Activated CD4-positive, alpha-beta memory T cell treated with anti-CD3 and anti-CD28 coated beads, Interleukin-2, amount 10 ng/mL, durations not matched to agents 7 days and 5 days (primary cell): ENCODE results near the gene SLC16A6. TPM values are rescaled to one million over a fixed set of nuclear protein-coding genes. Genes with fewer than 3 reads are reported as not detected.
A peak's percentile ranks its signal among the peaks of the same experiment; 100 is the strongest.
"Not testable (repeated sequence)": the region's sequence is repeated elsewhere in the genome, so short reads cannot be mapped to it uniquely, and the experiment has no call there.

Experiments
- CTCF ChIA-PET: fragments of 350-600 bp; sonication (Branson Sonifier 250); formaldehyde crosslinking; loops from one replicate; lab custom pipeline; 2021; ENCODE audit warnings: antibody characterized with exemption, inconsistent platforms; lab: Charles Lee
- POLR2A ChIA-PET: fragments of 350-600 bp; sonication (Branson Sonifier 250); formaldehyde crosslinking; loops from one replicate; lab custom pipeline; 2021; ENCODE audit warnings: antibody characterized with exemption; lab: Charles Lee
- DNase-seq: peaks from one replicate; pipeline ENCODE4 v3.0.0-alpha.2; 2020
- H3K27ac Mint-ChIP-seq: one replicate; pipeline ENCODE4 v1.8.0; 2021; ENCODE audit warnings: mild to moderate bottlenecking, mixed read lengths
- H3K27me3 Mint-ChIP-seq: one replicate; pipeline ENCODE4 v1.8.0; 2021; ENCODE audit warnings: mixed read lengths
- H3K36me3 Mint-ChIP-seq: one replicate; pipeline ENCODE4 v1.8.0; 2021; ENCODE audit warnings: low read depth, mixed read lengths
- H3K4me1 Mint-ChIP-seq: one replicate; pipeline ENCODE4 v1.8.0; 2021; ENCODE audit warnings: mixed read lengths
- H3K4me3 Mint-ChIP-seq: one replicate; pipeline ENCODE4 v1.8.0; 2021; ENCODE audit warnings: mild to moderate bottlenecking, mixed read lengths
- H3K9me3 Mint-ChIP-seq: one replicate; pipeline ENCODE4 v1.8.0; 2021; ENCODE audit warnings: mixed read lengths
- total RNA-seq, 2 experiments: library from RNA; stranded (reverse); gene quantifications; one replicate each; pipeline ENCODE4 v1.2.3, GENCODE V29; 2021

Gene SLC16A6
- total RNA-seq, 2 experiments from 2014 or later = 10.4 to 10.8 TPM

DNA sequence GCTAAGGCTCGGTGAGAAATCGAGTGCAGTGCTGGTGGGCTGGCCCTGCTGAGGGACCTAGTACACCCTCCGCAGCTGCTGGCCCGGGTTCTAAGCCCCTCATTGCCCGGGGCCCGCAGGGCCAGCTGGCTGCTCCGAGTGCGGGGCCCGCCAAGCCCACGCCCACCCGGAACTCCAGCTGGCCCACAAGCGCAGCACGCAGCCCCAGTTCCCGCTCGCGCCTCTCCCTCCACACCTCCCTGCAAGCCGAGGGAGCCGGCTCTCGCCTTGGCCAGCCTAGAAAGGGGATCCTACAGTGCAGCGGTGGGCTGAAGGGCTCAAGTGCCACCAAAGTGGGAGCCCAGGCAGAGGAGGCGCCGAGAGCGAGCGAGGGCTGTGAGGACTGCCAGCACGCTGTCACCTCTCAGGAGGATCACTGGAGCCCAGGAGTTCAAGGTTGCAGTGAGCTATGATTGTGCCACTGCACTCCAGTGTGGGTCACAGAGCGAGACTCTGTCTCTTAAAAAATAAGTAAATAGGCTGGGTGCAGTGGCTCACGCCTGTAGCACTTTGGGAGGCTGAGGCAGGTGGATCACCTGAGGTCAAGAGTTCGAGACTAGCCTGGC lies 18.2 kb upstream of the SLC16A6 start:
- Mint-ChIP-seq H3K36me3 (peaks cover 15% of the 10 kb centered on the region), H3K4me1 (peaks cover 49% of the 10 kb centered on the region)
- H3K27me3 Mint-ChIP-seq, H3K27ac Mint-ChIP-seq, H3K9me3 Mint-ChIP-seq, DNase-seq, H3K4me3 Mint-ChIP-seq: not testable (repeated sequence)
- ChIA-PET CTCF (interaction anchor here (0.7 to 2.1 kb wide), 3 partner anchors 13 to 123 kb away, joined by 3 to 10 read pairs (median 10); no protein-coding TSS in a partner anchor), POLR2A (interaction anchor here (0.9 to 9.4 kb wide), 5 partner anchors 10 to 41 kb away, joined by 3 to 74 read pairs (median 4); partner anchors contain the start of genes ARSG and SLC16A6)

DNA sequence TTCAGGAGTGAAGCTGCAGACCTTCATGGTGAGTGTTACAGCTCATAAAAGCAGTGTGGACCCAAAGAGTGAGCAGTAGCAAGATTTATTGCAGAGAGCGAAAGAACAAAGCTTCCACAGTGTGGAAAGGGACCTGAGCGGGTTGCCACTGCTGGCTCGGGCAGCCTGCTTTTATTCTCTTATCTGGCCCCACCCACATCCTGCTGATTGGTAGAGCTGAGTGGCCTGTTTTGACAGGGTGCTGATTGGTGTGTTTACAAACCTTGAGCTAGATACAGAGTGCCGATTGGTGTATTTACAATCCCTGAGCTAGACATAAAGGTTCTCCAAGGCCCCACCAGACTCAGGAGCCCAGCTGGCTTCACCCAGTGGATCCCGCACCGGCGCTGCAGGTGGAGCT lies 17.6 kb upstream of the SLC16A6 start:
- CTCF ChIA-PET = interaction anchor here (2.1 kb wide), 1 partner anchor 12 kb away, joined by 10 read pairs; no protein-coding TSS in a partner anchor
- POLR2A ChIA-PET = interaction anchor here (1.4 to 1.7 kb wide), 3 partner anchors 11 to 42 kb away, joined by 3 to 8 read pairs (median 4); partner anchors contain the start of genes ARSG and SLC16A6
- Mint-ChIP-seq H3K36me3 (peaks cover 15% of the 10 kb centered on the region), H3K4me1 (peaks cover 43% of the 10 kb centered on the region)
- DNase-seq, H3K9me3 Mint-ChIP-seq, H3K27me3 Mint-ChIP-seq, H3K4me3 Mint-ChIP-seq, H3K27ac Mint-ChIP-seq: not testable (repeated sequence)

GRCh38 chr17:68307443-68307842 lies 16.5 kb upstream of the SLC16A6 start:
- H3K4me1 Mint-ChIP-seq = peaks cover 40% of the 10 kb centered on the region
- DNase-seq = no peak
- H3K27ac Mint-ChIP-seq = no peak overlapping the region
- no peaks in the 10 kb centered on the region for H3K27me3 Mint-ChIP-seq
- ChIA-PET CTCF (interaction anchor here (1.3 kb wide), 1 partner anchor 10 kb away, joined by 4 read pairs; no protein-coding TSS in a partner anchor), POLR2A (interaction anchor here (0.7 to 1.7 kb wide), 2 partner anchors 10 to 16 kb away, joined by 4 to 8 read pairs; partner anchors contain the start of genes ARSG and SLC16A6)
- H3K9me3 Mint-ChIP-seq = no peaks in the 10 kb centered on the region
- peaks cover 15% of the 10 kb centered on the region for H3K36me3 Mint-ChIP-seq
- H3K4me3 Mint-ChIP-seq = no peak overlapping the region

DNA sequence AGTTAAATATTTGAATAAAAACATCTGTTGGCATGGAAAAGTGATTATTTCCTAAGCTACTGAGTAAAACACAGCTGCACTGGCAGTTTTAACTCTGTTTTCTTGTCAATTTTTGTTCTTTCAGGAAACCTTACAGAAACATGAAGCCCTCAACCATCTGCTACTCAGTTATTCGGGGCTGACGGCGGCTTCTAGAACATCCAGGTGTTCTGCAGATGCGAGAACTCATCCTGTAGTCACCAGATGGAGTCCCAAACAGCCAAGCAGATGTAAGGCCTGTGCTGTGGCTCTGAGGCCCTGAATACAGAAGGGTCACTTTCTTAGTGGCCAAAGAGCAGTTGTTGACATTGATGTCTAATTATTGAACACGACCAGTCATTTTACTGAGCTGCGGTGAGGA lies 15.9 kb upstream of the SLC16A6 start:
- DNase-seq = no peak
- no peak overlapping the region for H3K27ac Mint-ChIP-seq
- H3K27me3 Mint-ChIP-seq = no peaks in the 10 kb centered on the region
- H3K4me3 Mint-ChIP-seq = no peak overlapping the region
- ChIA-PET CTCF (interaction anchor here (1.3 kb wide), 1 partner anchor 10 kb away, joined by 4 read pairs; no protein-coding TSS in a partner anchor), POLR2A (interaction anchor here (1.3 to 1.5 kb wide), 2 partner anchors 8 to 10 kb away, joined by 3 read pairs; no protein-coding TSS in a partner anchor)
- H3K4me1 Mint-ChIP-seq = peaks cover 40% of the 10 kb centered on the region
- H3K36me3 Mint-ChIP-seq = peaks cover 12% of the 10 kb centered on the region
- no peaks in the 10 kb centered on the region for H3K9me3 Mint-ChIP-seq

DNA sequence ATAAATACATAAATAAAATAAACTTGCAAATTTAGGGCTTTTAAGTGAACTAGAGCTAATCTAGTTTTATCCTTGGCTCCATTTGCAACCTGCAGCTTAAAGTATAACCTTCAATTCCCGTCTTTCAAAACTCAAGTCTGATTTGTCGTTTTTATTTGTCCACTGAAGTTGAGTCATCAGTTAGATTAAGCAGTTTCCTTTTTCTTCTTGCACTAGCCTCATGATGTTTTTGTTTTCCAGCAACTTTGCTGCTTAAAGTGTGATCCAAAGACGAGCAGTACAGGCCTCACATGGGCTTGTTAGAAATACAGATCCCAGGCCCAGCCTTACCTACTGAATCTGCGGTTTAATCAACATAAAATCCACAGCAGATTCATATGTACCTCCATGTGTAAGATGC lies 14.2 kb upstream of the SLC16A6 start:
- DNase-seq = no peak
- ChIA-PET POLR2A (interaction anchor here (2.2 kb wide), 1 partner anchor 13 kb away, joined by 7 read pairs; no protein-coding TSS in a partner anchor), CTCF (interaction anchor here (0.7 to 0.8 kb wide), 2 partner anchors 126 to 131 kb away, joined by 3 to 4 read pairs; no protein-coding TSS in a partner anchor)
- Mint-ChIP-seq H3K4me3 (no peak overlapping the region), H3K4me1 (peaks cover 30% of the 10 kb centered on the region), H3K27ac (no peak overlapping the region), H3K27me3 (no peaks in the 10 kb centered on the region), H3K9me3 (no peaks in the 10 kb centered on the region), H3K36me3 (peaks cover 12% of the 10 kb centered on the region)

DNA sequence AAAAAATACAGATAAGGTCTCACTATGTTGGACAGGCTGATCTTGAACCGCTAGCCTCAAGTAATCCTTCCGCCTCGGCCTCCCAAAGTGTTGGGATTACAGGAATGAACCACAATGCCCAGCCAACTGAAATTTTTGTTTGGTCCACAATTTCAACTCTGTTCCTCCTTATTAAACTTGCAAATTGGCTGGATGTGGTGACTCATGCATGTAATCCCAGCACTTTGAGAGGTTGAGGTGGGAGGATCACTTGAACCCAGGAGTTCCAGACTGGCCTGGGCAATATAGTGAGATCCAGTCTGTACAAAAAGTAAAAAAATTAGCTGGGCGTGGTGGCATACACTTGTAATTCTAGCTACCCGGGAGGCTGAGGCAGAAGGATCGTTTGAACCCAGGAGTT lies 13.8 kb upstream of the SLC16A6 start:
- Mint-ChIP-seq H3K36me3 (peaks cover 12% of the 10 kb centered on the region), H3K27ac (no peak overlapping the region), H3K4me1 (peaks cover 28% of the 10 kb centered on the region), H3K9me3 (no peaks in the 10 kb centered on the region), H3K4me3 (no peak overlapping the region), H3K27me3 (no peaks in the 10 kb centered on the region)
- no peak for DNase-seq
- ChIA-PET POLR2A (interaction anchor here (2.2 kb wide), 1 partner anchor 13 kb away, joined by 7 read pairs; no protein-coding TSS in a partner anchor), CTCF (interaction anchor here (0.7 to 0.8 kb wide), 2 partner anchors 127 to 131 kb away, joined by 3 to 4 read pairs; no protein-coding TSS in a partner anchor)

DNA sequence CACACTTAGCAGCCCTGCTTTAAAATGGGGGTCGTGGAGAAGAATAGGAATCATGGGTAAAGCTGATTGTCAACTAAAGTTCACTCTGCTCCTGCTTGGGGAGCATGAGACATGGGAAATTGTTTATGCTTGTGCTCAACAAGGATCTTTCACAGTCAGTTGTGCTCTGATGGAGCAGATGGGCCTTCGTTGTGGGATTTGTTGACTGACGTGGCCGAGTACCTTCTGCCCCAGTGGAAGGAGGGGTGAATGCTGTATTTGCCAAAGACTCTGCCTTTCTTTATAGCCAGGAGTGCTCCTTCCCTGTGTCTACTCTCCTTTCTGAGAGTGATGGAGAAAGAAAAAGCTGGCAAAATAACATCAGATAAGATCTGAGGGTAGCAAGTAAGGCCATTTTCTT lies 11.7 kb upstream of the SLC16A6 start:
- H3K4me3 Mint-ChIP-seq = no peak overlapping the region
- no peaks in the 10 kb centered on the region for H3K27me3 Mint-ChIP-seq
- H3K4me1 Mint-ChIP-seq = peaks cover 39% of the 10 kb centered on the region
- H3K9me3 Mint-ChIP-seq = no peaks in the 10 kb centered on the region
- DNase-seq = no peak
- ChIA-PET POLR2A (interaction anchor here (1.1 kb wide), 1 partner anchor 54 kb away, joined by 4 read pairs; the partner anchor contains the start of gene AMZ2), CTCF (interaction anchor here (1.4 kb wide), 1 partner anchor 10 kb away, joined by 3 read pairs; no protein-coding TSS in a partner anchor)
- peaks cover 9% of the 10 kb centered on the region for H3K36me3 Mint-ChIP-seq
- no peak overlapping the region for H3K27ac Mint-ChIP-seq

GRCh38 chr17:68302066-68302564 lies 11.2 kb upstream of the SLC16A6 start:
- CTCF ChIA-PET = interaction anchor here (0.6 to 1.4 kb wide), 2 partner anchors 10 to 292 kb away, joined by 3 read pairs; no protein-coding TSS in a partner anchor

DNA sequence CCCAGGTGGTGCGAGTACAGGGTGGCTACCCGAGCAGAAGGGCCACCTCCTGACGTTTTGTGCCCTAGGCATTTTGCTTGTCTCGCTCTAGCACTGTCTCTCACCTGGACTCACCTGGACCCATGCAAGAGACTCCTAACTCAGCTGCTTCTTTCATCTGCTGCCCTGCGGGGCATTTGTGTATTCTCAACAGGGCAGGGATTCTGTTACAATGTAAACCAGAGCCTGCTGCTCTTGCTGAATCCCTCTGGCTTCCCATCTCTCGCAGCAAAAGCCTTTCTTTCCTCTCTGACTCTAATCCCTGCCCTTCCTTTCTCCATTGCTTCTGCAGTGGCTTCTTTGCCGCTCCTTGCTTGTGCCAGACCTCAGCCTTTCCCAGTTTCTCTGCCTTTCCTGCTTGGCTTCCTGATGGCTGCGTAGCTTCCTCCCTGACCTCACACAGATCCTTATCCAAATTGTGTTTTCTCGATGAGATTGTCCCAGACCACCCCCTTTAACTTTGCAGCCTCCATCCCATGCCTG lies 10.6 kb upstream of the SLC16A6 start:
- ChIA-PET CTCF (no interaction called here), POLR2A (interaction anchor here (1.1 kb wide), 1 partner anchor 53 kb away, joined by 4 read pairs; the partner anchor contains the start of gene AMZ2)
- Mint-ChIP-seq H3K9me3 (no peaks in the 10 kb centered on the region), H3K27me3 (no peaks in the 10 kb centered on the region), H3K4me1 (peaks cover 48% of the 10 kb centered on the region), H3K36me3 (no peaks in the 10 kb centered on the region), H3K4me3 (no peak overlapping the region), H3K27ac (no peak overlapping the region)
- DNase-seq = no peak

More at GRCh38 chr17:68302066-68302564, 11.2 kb upstream of the SLC16A6 start:
- POLR2A ChIA-PET = interaction anchor here (1.1 kb wide), 1 partner anchor 54 kb away, joined by 4 read pairs; the partner anchor contains the start of gene AMZ2
- H3K4me3 Mint-ChIP-seq = no peak overlapping the region
- H3K4me1 Mint-ChIP-seq = peaks cover 42% of the 10 kb centered on the region
- no peaks in the 10 kb centered on the region for H3K9me3 Mint-ChIP-seq
- H3K36me3 Mint-ChIP-seq = peaks cover 4% of the 10 kb centered on the region
- no peak overlapping the region for H3K27ac Mint-ChIP-seq
- DNase-seq = no peak
- H3K27me3 Mint-ChIP-seq = no peaks in the 10 kb centered on the region

DNA sequence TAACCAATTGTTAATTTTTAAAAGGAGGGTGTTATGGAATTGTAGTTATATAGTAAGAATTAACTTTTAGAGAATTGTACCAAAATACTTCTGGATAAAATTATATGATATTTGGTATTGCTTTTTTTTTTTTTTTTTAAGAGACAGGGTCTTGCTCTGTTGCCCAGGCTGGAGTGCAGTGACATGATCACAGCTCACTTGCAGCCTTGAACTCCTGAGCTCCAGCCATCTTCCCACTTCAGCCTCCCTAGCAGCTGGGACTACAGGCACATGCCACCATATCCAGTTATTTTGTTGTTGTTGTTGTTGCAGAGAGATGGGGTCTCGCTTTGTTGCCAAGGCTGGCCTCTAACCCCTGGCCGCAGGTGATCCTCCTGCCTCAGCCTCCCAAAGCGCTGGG lies 8.9 kb upstream of the SLC16A6 start:
- no peak for DNase-seq
- H3K36me3 Mint-ChIP-seq = peaks cover 3% of the 10 kb centered on the region
- ChIA-PET POLR2A (interaction anchor here (1.1 kb wide), 1 partner anchor 8 kb away, joined by 5 read pairs; the partner anchor contains the start of gene ARSG), CTCF (interaction anchor here (0.7 to 1.4 kb wide), 2 partner anchors 19 to 99 kb away, joined by 3 read pairs; no protein-coding TSS in a partner anchor)
- no peaks in the 10 kb centered on the region for H3K27me3 Mint-ChIP-seq
- no peak overlapping the region for H3K27ac Mint-ChIP-seq
- H3K4me1 Mint-ChIP-seq = peaks cover 57% of the 10 kb centered on the region
- no peaks in the 10 kb centered on the region for H3K9me3 Mint-ChIP-seq
- no peak overlapping the region for H3K4me3 Mint-ChIP-seq

DNA sequence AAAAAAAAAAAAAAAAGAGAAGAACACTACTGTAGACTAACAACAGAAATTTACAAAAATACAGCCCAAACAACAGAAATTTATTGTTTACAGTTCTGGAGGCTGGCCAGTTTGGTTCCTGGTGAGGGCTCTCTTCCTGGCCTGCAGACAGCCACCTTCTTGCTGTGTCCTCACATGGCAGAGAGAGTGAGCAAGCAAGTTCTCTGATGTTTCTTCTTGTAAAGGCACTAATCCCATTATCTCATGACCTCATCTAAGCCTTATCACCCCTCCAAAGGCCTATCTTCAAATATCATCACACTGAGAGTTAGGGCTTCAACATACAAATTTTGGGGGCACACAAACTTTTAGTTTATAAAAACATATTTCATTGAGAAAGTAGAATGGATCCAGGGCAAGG lies 7.7 kb upstream of the SLC16A6 start:
- DNase-seq = no peak
- Mint-ChIP-seq H3K36me3 (peaks cover 6% of the 10 kb centered on the region), H3K27me3 (no peaks in the 10 kb centered on the region), H3K27ac (no peak overlapping the region), H3K4me3 (no peak overlapping the region), H3K4me1 (peaks cover 68% of the 10 kb centered on the region), H3K9me3 (no peaks in the 10 kb centered on the region)
- ChIA-PET CTCF (no interaction called here), POLR2A (no interaction called here)

DNA sequence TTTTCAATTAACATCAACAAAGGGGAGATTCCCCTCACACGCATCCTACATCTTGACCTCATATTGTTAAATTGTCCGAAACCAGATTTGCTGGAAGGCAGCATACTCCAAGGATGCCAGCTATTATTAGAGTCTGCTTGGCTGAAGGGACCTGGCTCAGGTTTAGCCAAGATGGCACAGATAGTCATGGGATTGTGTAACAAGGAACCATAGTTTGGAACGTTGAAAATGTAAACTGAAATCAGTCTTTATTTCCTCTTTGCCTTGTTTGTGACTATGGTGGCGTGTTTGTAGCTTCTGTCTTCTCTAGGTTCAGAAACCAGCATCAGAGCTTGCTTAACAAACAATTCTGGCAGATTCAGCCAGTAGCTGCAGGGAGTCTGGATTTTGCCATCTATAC lies 6.3 kb upstream of the SLC16A6 start:
- peaks cover 72% of the 10 kb centered on the region for H3K4me1 Mint-ChIP-seq
- DNase-seq = no peak
- no peaks in the 10 kb centered on the region for H3K9me3 Mint-ChIP-seq
- peaks cover 6% of the 10 kb centered on the region for H3K36me3 Mint-ChIP-seq
- CTCF ChIA-PET = interaction anchor here (0.8 to 2.5 kb wide), 7 partner anchors 10 to 115 kb away, joined by 3 to 10 read pairs (median 4); no protein-coding TSS in a partner anchor
- H3K27ac Mint-ChIP-seq = peak overlapping the region; percentile 97
- POLR2A ChIA-PET = interaction anchor here (0.7 to 2.7 kb wide), 23 partner anchors 9 to 164 kb away, joined by 3 to 30 read pairs (median 5); partner anchors contain the start of genes AMZ2 and WIPI1
- H3K4me3 Mint-ChIP-seq = peak overlapping the region; percentile 51
- no peaks in the 10 kb centered on the region for H3K27me3 Mint-ChIP-seq
